GM04504 (cell line): ENCODE measurements around the gene TPP1.

Experiments used
- DNase-seq: peaks from one replicate; pipeline ENCODE4 v3.0.0-alpha.2; 2012; ENCODE audit warnings: low read depth

The TPP1 gene

DNA sequence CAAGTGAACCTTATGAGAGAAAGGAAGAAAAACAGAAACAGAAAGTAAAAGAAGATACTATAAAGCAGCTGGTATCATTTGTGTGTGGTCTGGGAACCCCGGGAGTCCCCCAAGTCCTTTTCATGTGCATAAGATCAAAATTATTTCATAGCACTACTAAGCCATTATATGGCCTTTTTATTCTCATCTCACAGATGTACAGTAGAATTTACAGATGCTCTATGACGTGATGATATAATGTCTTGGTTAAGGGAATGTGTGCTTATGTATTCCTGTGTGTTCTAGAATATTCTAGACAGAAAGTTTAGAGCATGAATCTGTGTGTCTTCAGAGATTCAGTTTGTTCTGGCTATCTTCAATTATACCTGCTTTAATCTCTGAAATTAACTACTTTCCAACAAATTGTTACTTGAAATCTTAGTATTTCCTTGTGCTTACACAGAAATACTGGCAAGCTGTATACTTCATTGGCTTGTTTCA is 8.6 kb upstream of the TPP1 start:
- no peak for DNase-seq

DNA sequence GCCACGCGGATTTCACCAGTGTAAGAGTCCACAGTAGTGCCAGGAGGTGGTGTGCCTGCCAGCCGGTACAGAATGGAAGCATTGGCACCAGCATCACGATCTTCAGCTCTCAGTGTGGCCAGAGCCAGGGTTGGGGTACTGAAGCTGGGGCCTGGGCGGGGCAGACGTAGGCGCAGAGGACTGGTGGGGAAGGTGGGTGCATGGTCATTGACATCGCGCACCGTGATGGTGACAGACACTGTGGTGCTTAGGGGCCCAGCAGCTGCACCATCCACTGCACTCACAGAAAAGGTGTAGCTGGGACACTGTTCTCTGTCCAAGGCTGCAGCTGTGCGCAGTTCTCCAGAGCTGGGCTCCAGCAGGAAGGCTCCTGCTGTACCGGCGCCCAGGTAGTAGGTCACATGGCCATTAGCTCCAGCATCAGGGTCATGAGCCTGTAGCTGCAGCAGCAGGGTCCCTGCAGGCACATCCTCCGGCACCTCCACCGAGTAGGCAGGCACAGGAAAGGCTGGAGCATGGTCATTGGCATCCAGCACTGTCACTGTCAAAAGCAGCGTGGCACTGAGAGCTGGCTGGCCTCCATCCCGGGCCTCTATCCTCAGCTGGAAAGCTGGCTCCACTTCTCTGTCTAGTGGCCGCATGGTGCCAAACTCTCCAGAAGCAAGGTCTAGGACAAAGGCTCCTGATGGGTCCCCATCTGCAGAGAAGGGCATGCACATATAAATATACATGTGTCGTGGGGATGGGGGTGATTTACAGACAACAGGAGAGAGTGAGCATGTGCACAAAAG is 7.9 kb upstream of the TPP1 start:
- DNase-seq, result no peak

- no peak for DNase-seq
These were observed 6.7 kb upstream of the TPP1 start for GRCh38 chr11:6625832-6626420.

DNA sequence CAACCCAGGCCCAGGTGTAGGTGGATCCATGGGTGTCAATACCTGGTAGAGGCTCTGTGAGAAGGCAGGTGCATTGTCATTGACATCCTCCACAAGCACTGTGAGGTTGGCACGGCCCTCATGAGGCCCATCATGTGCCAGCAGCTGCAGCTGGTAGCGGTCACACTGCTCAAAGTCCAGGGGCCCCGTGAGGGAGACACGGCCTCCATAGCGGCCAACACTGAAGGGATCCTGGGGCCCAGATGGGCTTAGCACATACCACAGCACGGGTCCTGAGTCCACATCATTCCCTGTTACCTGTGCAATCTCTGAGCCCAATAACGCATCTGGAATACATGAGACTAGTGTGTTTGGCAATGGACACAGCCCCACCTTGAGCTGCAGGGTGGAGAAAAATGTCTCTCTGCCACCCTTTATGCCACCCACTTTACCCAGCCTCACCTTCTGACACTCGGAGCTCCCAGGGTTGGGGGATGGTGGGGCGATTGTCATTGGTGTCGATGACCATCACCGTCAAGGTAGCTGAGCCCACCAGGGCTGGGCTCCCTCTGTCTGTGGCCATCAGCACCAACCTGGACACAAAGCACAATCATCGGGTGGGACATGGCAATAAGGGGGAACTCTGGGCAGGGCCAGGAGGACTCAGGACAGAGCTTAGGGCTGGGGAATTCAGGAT is 6.1 kb upstream of the TPP1 start:
- no peak for DNase-seq

GRCh38 chr11:6623391-6624363 is 4.5 kb upstream of the TPP1 start:
- DNase-seq, result no peak

- no peak for DNase-seq
These were observed 3.3 kb upstream of the TPP1 start for GRCh38 chr11:6622261-6623171.

GRCh38 chr11:6621711-6622211 is 2.5 kb upstream of the TPP1 start:
- no peak for DNase-seq

DNA sequence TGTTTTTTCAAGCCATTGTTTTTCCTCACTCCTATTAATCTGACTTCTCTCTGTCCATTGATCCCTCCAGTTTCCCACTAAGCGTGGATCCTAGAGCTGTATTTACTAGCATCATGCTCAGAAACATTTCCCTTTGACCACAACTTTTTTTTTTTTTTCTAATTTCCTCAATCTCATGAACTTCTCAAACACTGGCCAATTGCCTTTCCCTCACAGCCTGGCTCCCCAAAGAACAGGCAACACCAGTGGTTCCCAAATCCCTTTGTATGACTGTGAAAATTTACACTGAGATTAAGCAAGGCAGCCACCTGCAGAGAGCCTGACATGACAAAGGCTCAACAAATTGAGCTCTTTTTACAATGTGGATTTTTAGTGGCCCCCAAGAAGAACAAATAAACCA is 1.4 kb upstream of the TPP1 start:
- no peak for DNase-seq

- DNase-seq, result peak; percentile 62
These were observed 862 bp downstream of the TPP1 start for GRCh38 chr11:6618117-6619003.

GRCh38 chr11:6617315-6617781 is 1.9 kb downstream of the TPP1 start:
- no peak for DNase-seq

- no peak for DNase-seq
These were observed 2.5 kb downstream of the TPP1 start for GRCh38 chr11:6616596-6617250.

DNA sequence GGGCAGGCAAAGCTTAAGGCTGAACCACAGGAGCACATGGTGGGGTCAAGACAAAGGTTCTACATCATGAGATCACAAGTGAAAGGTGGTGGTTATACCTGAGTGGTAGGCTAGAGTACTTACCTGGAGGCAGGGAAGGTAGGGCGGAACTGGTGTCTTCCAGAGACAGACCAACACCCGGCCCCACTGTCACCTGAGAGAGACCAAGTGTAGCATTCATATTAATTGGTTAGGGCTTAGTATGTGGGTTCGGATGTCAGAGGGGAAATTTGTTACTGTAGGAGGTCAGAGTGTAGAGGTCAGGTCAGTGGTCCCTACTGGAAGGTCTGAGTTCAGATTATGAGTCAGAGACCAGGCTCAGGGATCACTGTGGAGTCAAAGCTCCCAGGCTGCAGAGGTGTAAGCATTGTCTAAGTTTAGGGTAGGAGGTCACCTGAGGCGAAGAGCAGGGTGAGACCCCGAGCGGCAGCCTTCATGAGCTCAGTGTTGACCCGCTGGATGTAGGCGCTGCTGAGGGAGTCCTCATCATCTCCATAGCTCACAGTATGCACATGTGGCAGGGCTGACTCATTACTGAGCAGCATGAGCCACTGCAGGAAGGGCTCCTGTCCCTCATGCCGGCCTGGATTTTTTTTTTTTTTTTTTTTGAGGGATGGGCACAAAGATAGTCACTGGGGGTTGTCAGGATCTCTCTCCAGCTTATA is 3.2 kb downstream of the TPP1 start:
- DNase-seq, result no peak

DNA sequence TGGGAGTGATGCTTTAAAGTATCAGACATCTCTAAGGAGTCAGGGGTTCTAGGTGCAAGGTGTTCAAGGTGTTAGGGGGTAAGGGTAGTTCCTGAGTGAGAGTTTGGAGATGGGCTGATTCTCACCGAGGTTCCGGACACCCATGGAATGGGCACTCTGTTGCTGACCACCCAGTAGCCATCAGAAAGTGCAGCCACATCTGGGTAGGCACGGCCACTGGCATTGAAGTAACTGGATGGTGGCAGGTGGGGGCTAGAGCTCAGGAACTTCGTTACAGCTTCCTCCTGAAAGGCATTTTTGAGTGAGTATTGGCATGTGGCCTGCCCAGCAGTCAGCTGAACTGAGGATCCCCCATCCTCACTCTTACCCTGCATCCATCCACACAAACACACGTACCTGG is 4.2 kb downstream of the TPP1 start:
- no peak for DNase-seq

DNA sequence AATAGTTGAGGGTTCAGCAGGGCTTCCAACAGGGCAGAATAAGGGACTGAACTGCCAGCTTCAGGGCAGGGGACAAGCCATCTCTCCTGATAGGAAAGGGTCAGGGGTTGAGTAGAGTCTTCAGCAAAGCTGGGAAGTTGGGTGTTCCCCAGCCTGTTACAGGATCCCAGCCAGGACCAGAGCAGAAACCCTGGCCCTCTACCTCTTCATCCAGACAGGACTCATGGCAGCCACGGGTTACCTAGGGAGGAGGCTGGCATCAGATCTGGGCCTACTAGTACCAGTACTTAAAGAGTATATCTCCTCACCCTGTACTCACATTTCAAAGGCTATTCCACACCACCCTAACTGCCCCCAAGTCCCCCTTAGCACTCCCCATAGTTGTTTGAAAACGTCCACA is 4.8 kb downstream of the TPP1 start:
- DNase-seq, result no peak

DNA sequence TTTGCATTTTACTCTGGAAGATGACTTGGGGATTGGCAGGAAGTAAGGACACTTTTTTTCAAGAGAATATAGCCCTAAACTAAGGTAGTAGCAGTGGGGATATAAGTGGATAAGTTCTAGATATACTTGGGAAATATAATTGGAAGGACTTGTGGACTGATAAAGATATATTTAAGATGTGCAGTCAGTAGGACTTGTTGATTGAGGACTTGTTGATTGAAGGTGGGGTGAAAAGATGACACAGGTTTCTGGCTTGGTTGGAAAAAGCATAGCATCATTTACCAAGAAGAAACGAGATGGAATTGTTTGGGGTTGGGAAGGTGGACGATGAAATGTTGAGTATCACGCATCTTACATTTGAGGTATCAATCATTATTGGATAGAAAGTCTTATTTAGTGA is 5.7 kb downstream of the TPP1 start:
- no peak for DNase-seq

DNA sequence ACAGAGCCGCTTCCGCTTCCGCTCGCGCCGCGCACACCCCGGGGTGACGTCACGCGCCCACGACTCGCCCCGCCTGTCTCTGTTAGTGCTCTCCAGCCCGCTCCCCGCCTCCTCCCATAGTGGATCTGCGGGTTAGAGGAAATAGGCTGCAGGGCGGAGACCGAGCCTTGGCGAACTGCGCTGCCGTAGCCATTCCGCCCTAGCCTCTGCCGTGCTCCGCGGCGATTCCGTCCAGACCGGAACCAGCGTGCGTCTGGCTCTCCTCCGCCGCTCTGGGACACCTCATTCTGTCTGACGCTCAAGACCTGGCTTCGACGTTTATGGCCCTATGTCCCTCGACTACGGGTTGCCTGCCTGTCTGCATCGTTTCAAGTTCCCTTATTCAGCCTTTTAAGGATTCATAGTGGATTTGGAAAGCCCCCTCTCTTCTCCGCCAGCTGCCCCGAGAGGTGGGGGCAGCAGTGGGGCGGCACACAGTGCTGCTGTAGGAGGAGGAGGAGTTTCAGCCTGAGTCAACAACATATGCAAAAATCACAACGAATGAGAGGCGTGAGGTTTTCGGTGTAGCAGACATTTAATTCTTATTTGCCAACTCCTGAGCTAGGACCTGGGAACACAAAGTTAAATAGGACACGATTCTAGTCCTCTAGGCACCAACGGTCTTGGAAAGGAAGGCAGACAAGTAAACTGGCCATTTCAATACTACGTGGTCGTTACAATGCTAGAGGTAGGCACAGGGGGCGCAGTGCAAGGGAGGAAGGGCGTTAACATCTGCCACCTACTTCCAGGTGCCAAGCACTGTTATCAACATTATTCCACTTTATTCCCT is 6.8 kb downstream of the TPP1 start, which contains the start of gene TAF10:
TAF10 (minus strand) TSS at position 4 of the 829 bp plus-strand sequence. CDS start 27 bp downstream, outside the sequence.
- DNase-seq, result peak; percentile 94

DNA sequence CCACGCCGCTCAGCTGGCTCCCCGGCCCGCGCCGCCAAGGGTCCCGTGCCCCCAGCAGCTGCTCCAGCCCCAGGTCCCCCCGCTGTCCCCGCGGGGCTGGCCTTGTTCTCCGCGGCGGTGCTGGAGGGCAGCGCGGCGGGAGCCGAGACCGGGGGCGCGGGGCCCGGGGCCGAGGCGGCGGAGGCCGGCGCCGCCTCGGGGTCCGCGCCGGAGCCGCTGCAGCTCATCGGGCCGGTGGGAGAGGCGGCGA is 7.3 kb downstream of the TPP1 start:
- no peak for DNase-seq
